ENCODE results near the gene DLX2.

Gene DLX2

GRCh38 chr2:172106108-172106961 is 3.6 kb upstream of the DLX2 start:
- DNase-seq = peak; percentile 64

GRCh38 chr2:172105471-172106107 is 2.9 kb upstream of the DLX2 start:
- DNase-seq = no peak

- peak; percentile 65 for DNase-seq
These were observed 972 bp upstream of the DLX2 start for GRCh38 chr2:172103471-172104272.

GRCh38 chr2:172101821-172102390 is 794 bp downstream of the DLX2 start:
- DNase-seq = peak; percentile 62

- no peak for DNase-seq
These were observed 1.5 kb downstream of the DLX2 start for GRCh38 chr2:172100935-172101820.

GRCh38 chr2:172100080-172100934 is 2.4 kb downstream of the DLX2 start:
- no peak for DNase-seq

- no peak for DNase-seq
These were observed 3.1 kb downstream of the DLX2 start for GRCh38 chr2:172099472-172100079.

GRCh38 chr2:172098650-172099471 is 3.8 kb downstream of the DLX2 start:
- DNase-seq = no peak

GRCh38 chr2:172098287-172098649 is 4.4 kb downstream of the DLX2 start:
- DNase-seq = no peak

GRCh38 chr2:172097557-172098131 is 5.1 kb downstream of the DLX2 start:
- no peak for DNase-seq

- DNase-seq = peak; percentile 17
These were observed 5.8 kb downstream of the DLX2 start for GRCh38 chr2:172096626-172097547.

- DNase-seq = peak; percentile 30
These were observed 6.6 kb downstream of the DLX2 start for GRCh38 chr2:172095905-172096625.

- peak; percentile 42 for DNase-seq
These were observed 7.4 kb downstream of the DLX2 start for GRCh38 chr2:172095146-172095904.

- DNase-seq = no peak
These were observed 8.2 kb downstream of the DLX2 start for GRCh38 chr2:172094294-172095145.

GRCh38 chr2:172093416-172094293 is 9.0 kb downstream of the DLX2 start:
- DNase-seq = no peak
